Activated T-helper 2 cell treated with anti-CD3 and anti-CD28 coated beads, Interferon-gamma antibody, Interleukin-2, Interleukin-4, amounts not matched to agents 10 μg/mL and 5 μg/mL and 100 μg/mL, durations not matched to agents 14 hours and 24 hours and 36 hours (primary cell): Measurements from ENCODE around the gene VTA1. TPM values are rescaled to one million over a fixed set of nuclear protein-coding genes. Genes with fewer than 3 reads are reported as not detected.
"Not testable (repeated sequence)": the region's sequence is repeated elsewhere in the genome, so short reads cannot be mapped to it uniquely, and the experiment has no call there.

Experiments
- DNase-seq: peaks from one replicate; pipeline ENCODE4 v3.0.0; 2021; ENCODE audit warnings: low spot score
- H3K27ac Mint-ChIP-seq: one replicate; pipeline ENCODE4 v1.8.0; 2021; ENCODE audit warnings: mixed read lengths
- H3K27me3 Mint-ChIP-seq: one replicate; pipeline ENCODE4 v1.8.0; 2021; ENCODE audit warnings: low read depth, mixed read lengths
- H3K36me3 Mint-ChIP-seq: one replicate; pipeline ENCODE4 v1.8.0; 2021; ENCODE audit warnings: low read depth, mixed read lengths
- H3K4me1 Mint-ChIP-seq: one replicate; pipeline ENCODE4 v1.8.0; 2021; ENCODE audit warnings: low read depth, mixed read lengths
- H3K4me3 Mint-ChIP-seq: one replicate; pipeline ENCODE4 v1.8.0; 2021; ENCODE audit warnings: low read depth, mild to moderate bottlenecking, moderate library complexity, mixed read lengths
- H3K9me3 Mint-ChIP-seq: one replicate; pipeline ENCODE4 v1.8.0; 2021; ENCODE audit warnings: mixed read lengths
- intact Hi-C: fragments of 100-400 bp; cut with micrococcal nuclease; formaldehyde crosslinking; loops from one replicate; pipeline ENCODE4 v1.15.1; 2023
- total RNA-seq: library from RNA; stranded (reverse); gene quantifications from 2 replicates; pipeline ENCODE4 v1.2.3, GENCODE V29; 2022

VTA1 gene
- total RNA-seq, 1 donor from 2014 or later = 49.5 TPM

DNA sequence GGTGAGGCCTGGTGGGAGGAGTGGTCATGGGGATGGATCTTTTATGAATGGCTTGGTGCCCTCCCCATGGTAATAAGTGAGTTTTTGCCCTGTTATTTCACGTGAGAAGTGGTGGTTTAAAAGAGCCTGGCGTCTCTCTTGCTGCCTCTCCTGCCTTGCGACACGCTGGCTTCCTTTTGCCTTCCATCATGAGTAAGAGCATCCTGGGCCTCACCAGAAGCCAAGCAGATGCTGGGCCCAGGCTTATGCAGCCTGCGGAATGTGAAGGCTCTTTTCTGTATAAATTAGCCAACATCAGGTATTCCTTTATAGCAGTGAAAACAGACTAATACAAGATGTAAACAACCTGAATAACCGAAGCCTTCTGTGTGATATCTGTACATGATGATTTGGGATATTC is 27.6 kb downstream of the VTA1 start:
- Mint-ChIP-seq H3K9me3 (peaks cover 16% of the 10 kb centered on the region), H3K36me3 (peaks cover 66% of the 10 kb centered on the region), H3K27ac (no peak overlapping the region), H3K27me3 (no peaks in the 10 kb centered on the region), H3K4me3 (no peak overlapping the region), H3K4me1 (no peaks in the 10 kb centered on the region)
- DNase-seq = no peak
- intact Hi-C loops = no loop called here

DNA sequence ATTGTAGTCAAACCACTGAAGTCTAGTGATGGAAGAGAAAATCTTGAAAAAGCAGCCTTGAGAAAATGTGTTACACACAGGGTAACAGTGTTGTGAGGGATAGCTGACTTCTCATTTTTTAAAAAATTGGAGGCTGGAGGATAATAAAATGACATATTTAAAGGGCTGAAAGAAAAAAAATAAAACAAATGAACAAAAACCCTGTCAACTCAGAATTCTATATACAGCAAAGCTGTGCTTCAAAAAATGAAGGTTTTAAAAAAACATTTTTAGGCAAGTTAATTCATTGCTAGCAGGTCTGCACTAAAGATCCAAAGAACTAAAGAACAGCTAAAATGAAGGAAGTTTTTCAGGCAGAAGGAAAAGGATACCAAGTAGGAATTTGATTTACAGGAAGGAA is 31.1 kb downstream of the VTA1 start:
- DNase-seq = no peak
- no peaks in the 10 kb centered on the region for H3K27me3 Mint-ChIP-seq
- peaks cover 16% of the 10 kb centered on the region for H3K9me3 Mint-ChIP-seq
- H3K27ac Mint-ChIP-seq = no peak overlapping the region
- H3K36me3 Mint-ChIP-seq = peaks cover 57% of the 10 kb centered on the region
- no peak overlapping the region for H3K4me3 Mint-ChIP-seq
- H3K4me1 Mint-ChIP-seq = peaks cover 4% of the 10 kb centered on the region
- intact Hi-C loops = no loop called here

DNA sequence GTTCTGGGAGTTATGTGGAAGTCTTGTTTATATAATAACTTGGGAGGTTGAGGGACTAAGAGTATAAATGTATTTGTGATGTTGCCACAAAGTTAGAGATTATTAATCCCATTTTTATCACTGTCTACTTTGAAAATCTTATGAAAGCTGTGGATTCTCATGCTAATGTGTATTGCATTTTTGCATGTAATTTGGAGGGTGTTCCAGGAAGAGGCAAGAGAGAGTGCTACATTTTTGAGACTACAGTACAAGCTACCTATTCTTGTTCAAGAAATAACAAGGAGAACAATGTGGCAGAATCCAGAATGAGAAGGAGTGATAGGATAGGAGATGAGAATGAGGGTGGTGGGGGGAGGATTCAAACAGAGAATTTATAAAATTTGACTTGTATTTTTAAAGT is 34.9 kb downstream of the VTA1 start:
- H3K9me3 Mint-ChIP-seq = peaks cover 12% of the 10 kb centered on the region
- DNase-seq = no peak
- H3K27ac Mint-ChIP-seq = no peak overlapping the region
- H3K36me3 Mint-ChIP-seq = peaks cover 24% of the 10 kb centered on the region
- no peaks in the 10 kb centered on the region for H3K27me3 Mint-ChIP-seq
- no peak overlapping the region for H3K4me3 Mint-ChIP-seq
- intact Hi-C loops = no loop called here
- peaks cover 10% of the 10 kb centered on the region for H3K4me1 Mint-ChIP-seq

GRCh38 chr6:142183351-142183750 is 36.3 kb downstream of the VTA1 start:
- no peak overlapping the region for H3K27ac Mint-ChIP-seq
- H3K27me3 Mint-ChIP-seq = no peaks in the 10 kb centered on the region
- DNase-seq = no peak
- H3K36me3 Mint-ChIP-seq = peaks cover 11% of the 10 kb centered on the region
- H3K4me3 Mint-ChIP-seq = no peak overlapping the region
- intact Hi-C loops = no loop called here
- H3K4me1 Mint-ChIP-seq = peaks cover 10% of the 10 kb centered on the region
- no peaks in the 10 kb centered on the region for H3K9me3 Mint-ChIP-seq

DNA sequence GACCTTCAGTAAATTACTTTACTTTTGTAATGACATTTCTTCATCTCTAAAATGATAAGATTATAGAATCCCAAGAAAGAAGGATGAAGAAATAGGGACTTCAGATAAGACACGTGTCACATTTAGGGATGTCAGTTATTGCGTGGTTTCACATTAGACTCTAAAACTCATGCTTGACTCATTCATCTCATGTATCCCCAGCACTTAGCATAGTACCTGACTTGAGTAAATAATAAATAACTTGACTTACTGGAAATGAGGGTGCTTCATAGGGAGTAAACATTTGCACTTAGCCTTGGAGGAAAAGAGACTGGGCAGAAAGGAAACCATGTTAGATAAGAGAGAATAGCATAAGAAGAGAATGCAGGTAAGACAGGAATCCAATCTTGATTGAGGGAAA is 37.2 kb downstream of the VTA1 start:
- no peaks in the 10 kb centered on the region for H3K9me3 Mint-ChIP-seq

DNA sequence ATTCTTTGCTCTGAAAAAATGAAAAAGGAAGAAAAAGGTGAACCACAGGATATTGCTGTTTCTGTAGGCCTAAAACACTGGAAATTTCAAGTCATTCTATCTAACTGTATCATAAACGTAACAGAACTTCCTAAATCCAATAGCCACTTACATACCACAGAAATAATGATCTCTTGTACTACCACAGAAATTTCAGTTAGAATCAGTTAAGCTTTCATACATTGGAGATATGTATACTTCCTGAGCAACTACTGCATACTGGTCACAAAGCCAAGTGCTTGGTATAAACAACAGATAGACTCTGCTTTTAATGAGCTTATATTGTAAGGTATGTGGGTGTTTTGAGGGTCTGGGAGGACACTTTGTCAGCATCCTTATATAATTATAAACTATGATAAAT is 38.6 kb downstream of the VTA1 start:
- DNase-seq = no peak
- Mint-ChIP-seq H3K4me3 (no peak overlapping the region), H3K27ac (no peak overlapping the region), H3K36me3 (peaks cover 18% of the 10 kb centered on the region), H3K9me3 (no peaks in the 10 kb centered on the region), H3K4me1 (peaks cover 10% of the 10 kb centered on the region), H3K27me3 (no peaks in the 10 kb centered on the region)
- intact Hi-C loops = no loop called here

More for the DNA sequence above, 37.2 kb downstream of the VTA1 start:
- intact Hi-C loops = no loop called here
- Mint-ChIP-seq H3K27me3 (no peaks in the 10 kb centered on the region), H3K36me3 (peaks cover 14% of the 10 kb centered on the region), H3K4me3 (no peak overlapping the region), H3K4me1 (peaks cover 10% of the 10 kb centered on the region), H3K27ac (no peak overlapping the region)
- no peak for DNase-seq

- H3K9me3 Mint-ChIP-seq = no peaks in the 10 kb centered on the region
- peaks cover 16% of the 10 kb centered on the region for H3K36me3 Mint-ChIP-seq
- H3K4me1 Mint-ChIP-seq = peaks cover 8% of the 10 kb centered on the region
- no peak for DNase-seq
- H3K27me3 Mint-ChIP-seq = no peaks in the 10 kb centered on the region
- H3K27ac Mint-ChIP-seq = no peak overlapping the region
- intact Hi-C loops = no loop called here
- H3K4me3 Mint-ChIP-seq = no peak overlapping the region
Measured at GRCh38 chr6:142187209-142187608, 40.1 kb downstream of the VTA1 start.

GRCh38 chr6:142188341-142188740 is 41.3 kb downstream of the VTA1 start:
- H3K9me3 Mint-ChIP-seq, DNase-seq, intact Hi-C loops, H3K27me3 Mint-ChIP-seq, H3K27ac Mint-ChIP-seq, H3K4me3 Mint-ChIP-seq, H3K36me3 Mint-ChIP-seq, H3K4me1 Mint-ChIP-seq: not testable (repeated sequence)

- DNase-seq = no peak
- peaks cover 4% of the 10 kb centered on the region for H3K4me1 Mint-ChIP-seq
- peaks cover 10% of the 10 kb centered on the region for H3K36me3 Mint-ChIP-seq
- H3K4me3 Mint-ChIP-seq = no peak overlapping the region
- no peaks in the 10 kb centered on the region for H3K27me3 Mint-ChIP-seq
- H3K9me3 Mint-ChIP-seq = no peaks in the 10 kb centered on the region
- H3K27ac Mint-ChIP-seq = no peak overlapping the region
- intact Hi-C loops = no loop called here
Measured at GRCh38 chr6:142189057-142189456, 42.0 kb downstream of the VTA1 start.

- H3K27me3 Mint-ChIP-seq = no peaks in the 10 kb centered on the region
- H3K4me3 Mint-ChIP-seq = no peak overlapping the region
- H3K27ac Mint-ChIP-seq = no peak overlapping the region
- DNase-seq = no peak
- H3K9me3 Mint-ChIP-seq = no peaks in the 10 kb centered on the region
- intact Hi-C loops = no loop called here
- peaks cover 16% of the 10 kb centered on the region for H3K36me3 Mint-ChIP-seq
- peaks cover 12% of the 10 kb centered on the region for H3K4me1 Mint-ChIP-seq
Measured at GRCh38 chr6:142192343-142192742, 45.3 kb downstream of the VTA1 start.

- H3K4me3 Mint-ChIP-seq = no peak overlapping the region
- H3K4me1 Mint-ChIP-seq = peaks cover 12% of the 10 kb centered on the region
- no peaks in the 10 kb centered on the region for H3K27me3 Mint-ChIP-seq
- intact Hi-C loops = no loop called here
- H3K36me3 Mint-ChIP-seq = peaks cover 16% of the 10 kb centered on the region
- no peak for DNase-seq
- H3K27ac Mint-ChIP-seq = no peak overlapping the region
- H3K9me3 Mint-ChIP-seq = no peaks in the 10 kb centered on the region
Measured at GRCh38 chr6:142193621-142194020, 46.6 kb downstream of the VTA1 start.

DNA sequence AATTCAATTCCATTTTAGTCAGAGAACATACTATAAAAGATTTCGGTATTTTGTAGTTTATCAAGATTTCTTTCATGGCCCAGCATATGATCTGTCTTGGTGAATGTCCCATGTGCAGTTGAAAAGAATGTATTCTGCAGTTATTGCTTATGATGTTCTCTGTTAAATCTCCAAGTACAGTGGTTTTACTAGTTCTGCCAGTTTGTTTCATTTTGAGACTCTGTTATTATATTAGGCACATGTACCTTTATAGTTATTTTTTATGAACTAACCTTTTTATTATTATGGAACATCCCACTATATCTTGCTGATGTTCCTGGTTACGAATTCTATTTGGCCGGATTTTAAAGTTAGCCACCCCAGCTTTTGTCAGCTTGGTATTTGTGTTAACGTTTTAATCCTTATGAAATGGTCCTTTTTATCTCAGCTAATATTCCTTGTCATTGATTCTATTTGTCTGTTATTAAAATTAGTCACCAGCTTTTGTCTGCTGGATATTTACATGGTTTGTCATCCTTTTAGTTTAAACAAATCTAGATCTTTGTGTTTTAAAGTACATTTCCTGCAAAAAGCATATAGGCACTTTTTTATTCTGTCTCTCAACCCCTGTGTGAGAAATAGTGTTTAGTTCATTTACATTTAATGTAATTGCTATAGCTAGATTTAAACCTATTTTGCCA is 48.9 kb downstream of the VTA1 start:
- intact Hi-C loops = no loop called here
- Mint-ChIP-seq H3K9me3 (no peaks in the 10 kb centered on the region), H3K36me3 (peaks cover 14% of the 10 kb centered on the region), H3K4me1 (peaks cover 12% of the 10 kb centered on the region), H3K27me3 (no peaks in the 10 kb centered on the region), H3K27ac (no peak overlapping the region), H3K4me3 (no peak overlapping the region)
- DNase-seq = no peak

GRCh38 chr6:142200846-142201628 is 54.0 kb downstream of the VTA1 start:
- no peak overlapping the region for H3K27ac Mint-ChIP-seq
- H3K4me1 Mint-ChIP-seq = peaks cover 7% of the 10 kb centered on the region
- H3K9me3 Mint-ChIP-seq = no peaks in the 10 kb centered on the region
- H3K36me3 Mint-ChIP-seq = peaks cover 29% of the 10 kb centered on the region
- no peak for DNase-seq
- H3K27me3 Mint-ChIP-seq = no peaks in the 10 kb centered on the region
- intact Hi-C loops = no loop called here
- no peak overlapping the region for H3K4me3 Mint-ChIP-seq
